Thoracic aorta (tissue), 2 donors: Measurements from ENCODE around the gene KRT83. TPM values are rescaled to one million over a fixed set of nuclear protein-coding genes. Genes with fewer than 3 reads are reported as not detected.

Source experiments
- ATAC-seq: fragments of 150-250 bp; one replicate; pipeline ENCODE4 v1.8.0; 2017; ENCODE audit warnings: low read depth; ENCODE audit not compliant: insufficient number of reproducible peaks, low FRiP score
- DNase-seq: peaks from one replicate; pipeline ENCODE4 v3.0.0-alpha.2; 2020; ENCODE audit warnings: low spot score
- H3K27ac ChIP-seq, 2 donors: fragments of 200-600 bp; sonication (generic); 1 replicate in 1 of 2; 2 replicates in 1 of 2; pipeline ENCODE4 v1.5.1; 2016; ENCODE audit warnings: mild to moderate bottlenecking in 2 of 2, moderate library complexity in 2 of 2
- H3K27me3 ChIP-seq: fragments of 200-600 bp; sonication (generic); replicated peaks from 2 replicates; pipeline ENCODE4 v1.6.0; 2016; ENCODE audit warnings: mild to moderate bottlenecking; ENCODE audit not compliant: insufficient read depth
- H3K36me3 ChIP-seq: fragments of 200-600 bp; sonication (generic); one replicate; pipeline ENCODE4 v1.5.1; 2016
- H3K4me1 ChIP-seq, 2 donors: fragments of 200-600 bp; sonication (generic); 1 replicate in 1 of 2; 2 replicates in 1 of 2; pipeline versions ENCODE4 v1.5.1 to v1.6.0; 2016; ENCODE audit warnings: low read depth in 2 of 2, mild to moderate bottlenecking in 1 of 2; ENCODE audit not compliant: control insufficient read depth in 1 of 2
- H3K4me3 ChIP-seq: fragments of 200-600 bp; sonication (generic); 2 replicates; pipeline ENCODE4 v1.5.1; 2016; ENCODE audit warnings: mild to moderate bottlenecking
- H3K9me3 ChIP-seq: fragments of 200-600 bp; sonication (generic); 2 replicates; pipeline ENCODE4 v1.5.1; 2016
- total RNA-seq, 2 donors: library from RNA; depleted of rRNA; stranded (reverse); fragments of >200 nt; gene quantifications; one replicate each; pipeline versions ENCODE4 v1.1.0 to v1.2.3, GENCODE V29; 2016
- TF ChIP-seq, protein P1 (sequence below): fragments of 200-600 bp; sonication (generic); IDR thresholded peaks from one replicate; pipeline ENCODE4 v1.5.1; 2019; ENCODE audit warnings: antibody characterized with exemption

KRT83 gene
- total RNA-seq, 2 donors from 2014 or later = not detected

DNA sequence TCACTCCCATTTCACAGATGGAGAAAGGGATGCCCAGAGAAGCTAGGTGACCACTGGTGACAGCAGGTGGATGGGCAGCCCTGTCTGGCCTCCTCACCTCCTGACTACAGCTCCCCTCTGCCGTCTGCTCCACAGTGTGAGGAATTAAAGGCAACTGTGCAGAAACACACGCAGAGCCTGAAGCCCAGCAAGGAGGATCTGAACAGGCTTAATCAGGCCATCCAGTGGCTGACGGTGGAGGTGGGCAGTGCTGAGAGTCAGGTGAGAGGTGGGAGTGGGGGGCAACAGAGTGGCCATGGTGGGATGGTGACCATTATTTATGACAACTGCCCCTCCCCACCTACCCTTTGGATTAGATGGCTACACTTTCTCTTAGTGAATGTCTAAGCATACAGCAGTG, 45.5 kb downstream of the KRT83 start:
- Histone ChIP-seq H3K4me3 (no peak overlapping the region), H3K27ac (no peak overlapping the region), H3K27me3 (no peaks in the 10 kb centered on the region), H3K36me3 (no peaks in the 10 kb centered on the region), H3K9me3 (no peaks in the 10 kb centered on the region), H3K4me1 (peaks cover 12 to 25% of the 10 kb centered on the region in 2 donors)
- DNase-seq = no peak
- TF ChIP-seq, protein P1, sequence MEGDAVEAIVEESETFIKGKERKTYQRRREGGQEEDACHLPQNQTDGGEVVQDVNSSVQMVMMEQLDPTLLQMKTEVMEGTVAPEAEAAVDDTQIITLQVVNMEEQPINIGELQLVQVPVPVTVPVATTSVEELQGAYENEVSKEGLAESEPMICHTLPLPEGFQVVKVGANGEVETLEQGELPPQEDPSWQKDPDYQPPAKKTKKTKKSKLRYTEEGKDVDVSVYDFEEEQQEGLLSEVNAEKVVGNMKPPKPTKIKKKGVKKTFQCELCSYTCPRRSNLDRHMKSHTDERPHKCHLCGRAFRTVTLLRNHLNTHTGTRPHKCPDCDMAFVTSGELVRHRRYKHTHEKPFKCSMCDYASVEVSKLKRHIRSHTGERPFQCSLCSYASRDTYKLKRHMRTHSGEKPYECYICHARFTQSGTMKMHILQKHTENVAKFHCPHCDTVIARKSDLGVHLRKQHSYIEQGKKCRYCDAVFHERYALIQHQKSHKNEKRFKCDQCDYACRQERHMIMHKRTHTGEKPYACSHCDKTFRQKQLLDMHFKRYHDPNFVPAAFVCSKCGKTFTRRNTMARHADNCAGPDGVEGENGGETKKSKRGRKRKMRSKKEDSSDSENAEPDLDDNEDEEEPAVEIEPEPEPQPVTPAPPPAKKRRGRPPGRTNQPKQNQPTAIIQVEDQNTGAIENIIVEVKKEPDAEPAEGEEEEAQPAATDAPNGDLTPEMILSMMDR = no peak
- ATAC-seq = no peak

DNA sequence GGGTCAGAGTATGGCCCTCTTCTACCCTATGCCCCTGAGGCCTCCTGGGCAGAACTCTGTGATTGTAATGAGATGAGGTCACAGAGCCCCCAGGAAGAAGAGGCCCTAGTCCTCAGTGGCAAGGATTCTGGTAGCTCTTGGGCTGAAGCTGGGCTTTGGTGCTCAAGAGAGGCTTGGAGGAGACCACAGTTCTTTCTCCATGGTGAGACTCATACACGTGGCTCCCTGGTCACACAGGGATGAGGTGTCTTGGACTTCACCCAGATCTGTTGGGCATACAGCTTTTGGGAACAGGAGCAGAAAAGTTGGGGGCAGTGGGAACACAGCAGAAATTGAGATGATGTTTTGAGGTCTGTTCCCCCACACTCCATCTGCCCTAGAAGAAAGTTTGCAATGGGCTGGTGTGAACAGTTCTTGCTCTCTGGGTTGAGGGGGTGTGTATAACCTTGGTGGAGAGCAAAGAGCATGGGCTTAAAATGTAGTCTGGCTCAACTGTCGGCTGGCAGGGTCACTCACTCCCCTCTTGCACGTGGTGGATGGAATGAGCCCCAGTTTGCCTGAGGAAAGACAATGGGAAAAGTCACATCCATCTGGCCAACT, 46.6 kb downstream of the KRT83 start, which contains the start of gene KRT86:
TSS of gene KRT86 (plus strand) at position 125 of the 600 bp plus-strand sequence. CDS start 27,272 bp downstream, outside the sequence.
- TF ChIP-seq, protein P1 = no peak
- Histone ChIP-seq H3K36me3 (no peaks in the 10 kb centered on the region), H3K27ac (no peak within 1 kb of the TSS), H3K27me3 (no peaks in the 10 kb centered on the region), H3K4me1 (peaks cover 6 to 14% of the 10 kb centered on the region in 2 donors), H3K4me3 (no peak within 1 kb of the TSS), H3K9me3 (no peaks in the 10 kb centered on the region)
- ATAC-seq (no peak), DNase-seq (no peak)

DNA sequence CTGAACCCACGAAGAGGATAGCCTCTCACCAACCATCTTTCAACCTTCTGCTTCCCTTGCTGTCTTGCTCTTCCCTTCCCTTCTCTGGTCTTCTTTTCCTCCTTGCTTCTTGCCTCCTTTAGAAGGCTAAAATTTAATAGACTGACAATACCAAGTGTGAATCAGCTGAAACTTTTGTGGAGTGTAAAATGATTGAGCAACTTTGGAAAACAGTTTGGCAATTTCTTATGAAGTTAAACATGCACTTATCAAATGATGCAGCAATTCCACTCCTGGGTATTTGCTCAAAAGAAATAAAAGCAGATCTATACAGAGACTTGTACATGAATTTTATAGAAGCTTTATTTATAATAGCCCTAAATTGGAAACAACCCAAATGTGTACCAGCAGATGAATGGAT, 50.0 kb downstream of the KRT83 start:
- DNase-seq (no peak), ATAC-seq (no peak)
- H3K9me3 ChIP-seq = no peaks in the 10 kb centered on the region
- H3K36me3 ChIP-seq = no peaks in the 10 kb centered on the region
- H3K27ac ChIP-seq = no peak overlapping the region
- no peaks in the 10 kb centered on the region for H3K4me1 ChIP-seq
- TF ChIP-seq, protein P1 = no peak
- no peak overlapping the region for H3K4me3 ChIP-seq
- no peaks in the 10 kb centered on the region for H3K27me3 ChIP-seq

DNA sequence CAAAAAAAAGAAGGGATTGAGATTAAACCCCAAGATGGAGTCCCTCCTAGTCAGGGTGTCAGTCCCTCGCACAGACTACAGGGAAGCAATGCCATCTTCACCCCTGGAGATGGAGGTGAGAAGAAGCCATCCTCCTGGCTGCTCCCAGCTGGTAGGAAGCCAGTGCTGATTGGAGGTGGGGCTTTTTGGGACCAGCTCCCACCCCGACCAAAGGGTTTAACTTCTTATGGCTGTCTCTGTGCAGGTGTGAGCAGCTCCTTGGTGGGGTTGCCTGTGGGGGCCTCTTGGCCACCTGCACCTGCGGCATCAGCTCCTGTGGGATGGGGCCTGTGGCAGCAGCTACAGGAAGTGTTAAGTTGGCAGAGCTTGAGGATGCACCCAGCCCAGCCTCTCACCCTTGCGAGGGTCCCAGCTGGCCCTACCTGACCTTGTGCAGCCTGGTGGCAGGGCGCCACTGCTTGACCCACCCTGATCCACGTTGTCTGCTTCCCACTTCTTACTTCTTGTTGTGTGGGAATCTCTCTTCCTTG, 50.6 kb downstream of the KRT83 start:
- H3K4me1 ChIP-seq = no peaks in the 10 kb centered on the region
- H3K4me3 ChIP-seq = no peak overlapping the region
- DNase-seq = no peak
- no peak for ATAC-seq
- H3K27ac ChIP-seq = no peak overlapping the region
- H3K36me3 ChIP-seq = no peaks in the 10 kb centered on the region
- TF ChIP-seq, protein P1 = no peak
- no peaks in the 10 kb centered on the region for H3K27me3 ChIP-seq
- H3K9me3 ChIP-seq = no peaks in the 10 kb centered on the region

DNA sequence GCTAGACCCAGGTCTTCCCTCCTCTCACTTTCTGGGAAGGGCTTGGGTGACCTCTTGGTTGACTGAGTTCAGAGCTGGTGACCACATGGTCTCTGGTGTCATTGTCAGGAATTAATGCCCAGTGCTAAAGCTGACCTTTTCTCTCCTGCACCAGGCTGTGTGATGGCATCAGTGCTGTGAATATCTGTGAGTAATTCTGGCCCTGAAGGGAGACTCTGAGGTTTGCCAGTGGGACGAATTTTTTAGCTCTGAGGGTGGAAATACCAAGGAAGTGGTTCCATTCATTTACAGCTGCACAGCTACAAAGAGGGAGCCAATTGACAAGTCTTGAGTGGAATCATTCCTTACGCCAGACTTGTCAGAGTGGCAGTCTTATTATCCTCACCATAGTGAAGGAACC, 53.0 kb downstream of the KRT83 start:
- no peak for DNase-seq
- H3K27me3 ChIP-seq = no peaks in the 10 kb centered on the region
- TF ChIP-seq, protein P1 = no peak
- H3K36me3 ChIP-seq = no peaks in the 10 kb centered on the region
- H3K9me3 ChIP-seq = no peaks in the 10 kb centered on the region
- no peak overlapping the region for H3K4me3 ChIP-seq
- ATAC-seq = peak; percentile 72
- no peaks in the 10 kb centered on the region for H3K4me1 ChIP-seq
- peak overlapping the region in 1 of 2 donors; percentile 36 for H3K27ac ChIP-seq
